ENCODE results near the gene EGR1. TPM values are rescaled to one million over a fixed set of nuclear protein-coding genes. Genes with fewer than 3 reads are reported as not detected.

The EGR1 gene
- total and polyA plus RNA-seq, 11 donors = 4.0 to 133 (median 15.3) TPM

GRCh38 chr5:138491669-138492559 lies 26.6 kb downstream of the EGR1 start:
- DNase-seq = peak; percentile 93 to 96 (median 94)
- WGBS, 4 donors = 2 to 6% (median 3%) methylated on average over 44 to 93 of the region's 93 CpGs

GRCh38 chr5:138492560-138493045 lies 27.3 kb downstream of the EGR1 start:
- WGBS, 4 donors = 22 to 32% (median 27%) methylated on average over 10 of the region's 10 CpGs
- H3K4me3 ChIP-seq = peak overlapping the region; percentile 24 to 73 (median 60)
- TF ChIP-seq POLR2A (IDR thresholded peaks at IDR 0.05) (no peak), CTCF (IDR thresholded peaks at IDR 0.05) (no peak)
- peaks cover 0 to 18% (median 0%) of the 10 kb centered on the region in 9 donors for H3K27me3 ChIP-seq
- H3K9me3 ChIP-seq = no peaks in the 10 kb centered on the region
- no peaks in the 10 kb centered on the region for H3K36me3 ChIP-seq
- DNase-seq (no peak), ATAC-seq (peak in 1 of 4 donors; percentile 3)
- H3K4me1 ChIP-seq = peaks cover 0 to 36% (median 19%) of the 10 kb centered on the region in 12 donors
- H3K27ac ChIP-seq = peak overlapping the region in 9 of 12 donors; percentile 19 to 75 (median 60)
- intact Hi-C loops (cut with DNase I) = loop anchor here in 5 of 10 donors (1.0 to 2.0 kb wide), 2 partner anchors 28 kb away; partner anchors contain the start of gene EGR1 (in 3 of the 5)

More at GRCh38 chr5:138491669-138492559, 26.6 kb downstream of the EGR1 start:
- H3K4me1 ChIP-seq = peaks cover 0 to 36% (median 19%) of the 10 kb centered on the region in 12 donors
- peak overlapping the region; percentile 24 to 73 (median 60) for H3K4me3 ChIP-seq
- H3K27ac ChIP-seq = peak overlapping the region in 10 of 12 donors; percentile 19 to 75 (median 59)
- TF ChIP-seq CTCF (IDR thresholded peaks at IDR 0.05) (no peak), POLR2A (IDR thresholded peaks at IDR 0.05) (no peak)
- H3K9me3 ChIP-seq = no peaks in the 10 kb centered on the region
- no peaks in the 10 kb centered on the region for H3K36me3 ChIP-seq
- peak; percentile 97 to 99 (median 98) for ATAC-seq
- intact Hi-C loops (cut with DNase I) = loop anchor here in 6 of 10 donors (1.0 to 2.0 kb wide), 3 partner anchors 24 to 28 kb away; partner anchors contain the start of gene EGR1 (in 4 of the 6)
- H3K27me3 ChIP-seq = peaks cover 0 to 18% (median 0%) of the 10 kb centered on the region in 9 donors

GRCh38 chr5:138495351-138495750 lies 30.1 kb downstream of the EGR1 start:
- Histone ChIP-seq H3K9me3 (no peaks in the 10 kb centered on the region), H3K27ac (no peak overlapping the region), H3K4me3 (no peak overlapping the region), H3K4me1 (peaks cover 0 to 28% (median 19%) of the 10 kb centered on the region in 12 donors), H3K36me3 (no peaks in the 10 kb centered on the region), H3K27me3 (peaks cover 0 to 10% (median 0%) of the 10 kb centered on the region in 9 donors)
- WGBS, 4 donors = 89 to 90% (median 90%) methylated on average over 7 of the region's 7 CpGs
- ATAC-seq = no peak
- intact Hi-C loops (cut with DNase I) = no loop called here
- TF ChIP-seq CTCF (IDR thresholded peaks at IDR 0.05) (no peak), POLR2A (IDR thresholded peaks at IDR 0.05) (no peak)
- DNase-seq = no peak

- Histone ChIP-seq H3K4me3 (no peak overlapping the region), H3K27ac (no peak overlapping the region), H3K9me3 (no peaks in the 10 kb centered on the region), H3K27me3 (no peaks in the 10 kb centered on the region), H3K36me3 (no peaks in the 10 kb centered on the region), H3K4me1 (peaks cover 0 to 10% (median under 1%) of the 10 kb centered on the region in 12 donors)
- WGBS, 4 donors = 59 to 72% (median 64%) methylated on average over 4 of the region's 4 CpGs
- no peak for TF ChIP-seq POLR2A (IDR thresholded peaks at IDR 0.05)
- TF ChIP-seq CTCF (IDR thresholded peaks at IDR 0.05) = no peak
- ATAC-seq (no peak), DNase-seq (no peak)
- intact Hi-C loops (cut with DNase I) = no loop called here
These were observed 33.1 kb downstream of the EGR1 start for GRCh38 chr5:138498376-138498775.
